Measurements from ENCODE around the gene TTC3. TPM values are rescaled to one million over a fixed set of nuclear protein-coding genes. Genes with fewer than 3 reads are reported as not detected.
"Not testable (repeated sequence)": the region's sequence is repeated elsewhere in the genome, so short reads cannot be mapped to it uniquely, and the experiment has no call there.

TTC3 gene
- total RNA-seq, 1 experiment from 2014 or later = 71.5 TPM

- Histone ChIP-seq H3K79me2 (ENCODE audit: insufficient read depth, low read length) (no peaks in the 10 kb centered on the region), H3K9me3 (ENCODE audit: control insufficient read depth in 1 of 2, insufficient read depth in 1 of 2, low read depth in 1 of 2, low read length in 2 of 2) (peaks cover 0 to 6% of the 10 kb centered on the region in 2 experiments; a peak in 1 of 4 replicates), H3K27ac (ENCODE audit: low read depth, low read length) (no peak overlapping the region), H3K36me3 (ENCODE audit: control insufficient read depth in 1 of 2, insufficient read depth in 2 of 2, low read length in 2 of 2) (peaks cover 0 to 7% of the 10 kb centered on the region in 2 experiments), H3K9ac (ENCODE audit: low read length) (no peak overlapping the region), H3K4me1 (ENCODE audit: control insufficient read depth in 1 of 2, insufficient read depth in 2 of 2, low read length in 2 of 2) (no peaks in the 10 kb centered on the region), H3K4me3 (replicated peaks in 1 of 2; ENCODE audit: low read depth in 1 of 2, low read length in 2 of 2) (no peak overlapping the region), H2AFZ (ENCODE audit: low read depth, low read length, poor library complexity, severe bottlenecking) (no peak overlapping the region), H3K4me2 (ENCODE audit: low read length) (no peak overlapping the region), H3K27me3 (ENCODE audit: insufficient read depth, low read length) (no peaks in the 10 kb centered on the region), H4K20me1 (ENCODE audit: insufficient read depth) (no peaks in the 10 kb centered on the region), H3K9me2 (ENCODE audit: insufficient read depth) (no peaks in the 10 kb centered on the region)
- DNase-seq (ENCODE audit: low read depth, low spot score) (no peak), ATAC-seq (no peak)
- BruUV-seq (replicated peaks) = no TSS peak
- intact Hi-C loops (cut with micrococcal nuclease) = no loop called here
- TF ChIP-seq SIN3A (IDR thresholded peaks at IDR 0.05; ENCODE audit: low read depth) = no peak
- TF ChIP-seq ZBTB33 (IDR thresholded peaks at IDR 0.05; ENCODE audit: extremely low read depth, insufficient replicate concordance, low read length) = no peak
- no peak for TF ChIP-seq SRF (IDR thresholded peaks at IDR 0.05; ENCODE audit: low read depth)
- ChIA-PET POLR2A (no interaction called here), CTCF (no interaction called here), RAD21 (ENCODE audit: low non-redundant PET in 1 of 2, low total read pairs in 2 of 2, uncharacterized antibody in 2 of 2, unreplicated experiment in 2 of 2) (no interaction called here)
Observed at GRCh38 chr21:37106998-37107397, 33.9 kb downstream of the TTC3 start.

- ATAC-seq; H4K20me1 ChIP-seq (ENCODE audit: insufficient read depth); H3K4me1 ChIP-seq (ENCODE audit: control insufficient read depth in 1 of 2, insufficient read depth in 2 of 2, low read length in 2 of 2); DNase-seq (ENCODE audit: low read depth, low spot score); H3K9me3 ChIP-seq (ENCODE audit: control insufficient read depth in 1 of 2, insufficient read depth in 1 of 2, low read depth in 1 of 2, low read length in 2 of 2); BruUV-seq (replicated peaks); H3K79me2 ChIP-seq (ENCODE audit: insufficient read depth, low read length); RAD21 ChIA-PET (ENCODE audit: low non-redundant PET in 1 of 2, low total read pairs in 2 of 2, uncharacterized antibody in 2 of 2, unreplicated experiment in 2 of 2); H3K27ac ChIP-seq (ENCODE audit: low read depth, low read length); H3K9me2 ChIP-seq (ENCODE audit: insufficient read depth); H3K9ac ChIP-seq (ENCODE audit: low read length); H3K27me3 ChIP-seq (ENCODE audit: insufficient read depth, low read length); POLR2A ChIA-PET; intact Hi-C loops (cut with micrococcal nuclease); H3K4me3 ChIP-seq (replicated peaks in 1 of 2; ENCODE audit: low read depth in 1 of 2, low read length in 2 of 2); H2AFZ ChIP-seq (ENCODE audit: low read depth, low read length, poor library complexity, severe bottlenecking); CTCF ChIA-PET; H3K36me3 ChIP-seq (ENCODE audit: control insufficient read depth in 1 of 2, insufficient read depth in 2 of 2, low read length in 2 of 2); H3K4me2 ChIP-seq (ENCODE audit: low read length): not testable (repeated sequence)
Observed at GRCh38 chr21:37111029-37111428, 38.0 kb downstream of the TTC3 start.

- intact Hi-C loops (cut with micrococcal nuclease); H3K36me3 ChIP-seq (ENCODE audit: control insufficient read depth in 1 of 2, insufficient read depth in 2 of 2, low read length in 2 of 2); H2AFZ ChIP-seq (ENCODE audit: low read depth, low read length, poor library complexity, severe bottlenecking); H3K4me2 ChIP-seq (ENCODE audit: low read length); H3K27me3 ChIP-seq (ENCODE audit: insufficient read depth, low read length); BruUV-seq (replicated peaks); H3K4me3 ChIP-seq (replicated peaks in 1 of 2; ENCODE audit: low read depth in 1 of 2, low read length in 2 of 2); H4K20me1 ChIP-seq (ENCODE audit: insufficient read depth); H3K9me3 ChIP-seq (ENCODE audit: control insufficient read depth in 1 of 2, insufficient read depth in 1 of 2, low read depth in 1 of 2, low read length in 2 of 2); DNase-seq (ENCODE audit: low read depth, low spot score); H3K9me2 ChIP-seq (ENCODE audit: insufficient read depth); RAD21 ChIA-PET (ENCODE audit: low non-redundant PET in 1 of 2, low total read pairs in 2 of 2, uncharacterized antibody in 2 of 2, unreplicated experiment in 2 of 2); POLR2A ChIA-PET; CTCF ChIA-PET; H3K79me2 ChIP-seq (ENCODE audit: insufficient read depth, low read length); H3K4me1 ChIP-seq (ENCODE audit: control insufficient read depth in 1 of 2, insufficient read depth in 2 of 2, low read length in 2 of 2); H3K9ac ChIP-seq (ENCODE audit: low read length); ATAC-seq; H3K27ac ChIP-seq (ENCODE audit: low read depth, low read length): not testable (repeated sequence)
Observed at GRCh38 chr21:37114301-37114700, 41.2 kb downstream of the TTC3 start.

GRCh38 chr21:37116459-37116858 is 43.4 kb downstream of the TTC3 start:
- H3K4me3 ChIP-seq (replicated peaks in 1 of 2; ENCODE audit: low read depth in 1 of 2, low read length in 2 of 2); POLR2A ChIA-PET; H3K9ac ChIP-seq (ENCODE audit: low read length); H3K36me3 ChIP-seq (ENCODE audit: control insufficient read depth in 1 of 2, insufficient read depth in 2 of 2, low read length in 2 of 2); H3K9me3 ChIP-seq (ENCODE audit: control insufficient read depth in 1 of 2, insufficient read depth in 1 of 2, low read depth in 1 of 2, low read length in 2 of 2); H3K27me3 ChIP-seq (ENCODE audit: insufficient read depth, low read length); H3K27ac ChIP-seq (ENCODE audit: low read depth, low read length); H3K4me2 ChIP-seq (ENCODE audit: low read length); ATAC-seq; RAD21 ChIA-PET (ENCODE audit: low non-redundant PET in 1 of 2, low total read pairs in 2 of 2, uncharacterized antibody in 2 of 2, unreplicated experiment in 2 of 2); H3K9me2 ChIP-seq (ENCODE audit: insufficient read depth); DNase-seq (ENCODE audit: low read depth, low spot score); BruUV-seq (replicated peaks); CTCF ChIA-PET; H2AFZ ChIP-seq (ENCODE audit: low read depth, low read length, poor library complexity, severe bottlenecking); H3K79me2 ChIP-seq (ENCODE audit: insufficient read depth, low read length); H4K20me1 ChIP-seq (ENCODE audit: insufficient read depth); intact Hi-C loops (cut with micrococcal nuclease): not testable (repeated sequence)
- H3K4me1 ChIP-seq (ENCODE audit: control insufficient read depth in 1 of 2, insufficient read depth in 2 of 2, low read length in 2 of 2) = peaks cover 0 to 12% of the 10 kb centered on the region in 2 experiments; a peak in 2 of 4 replicates

Data from HCT116 (cell line).